Endodermal cell (in vitro differentiated cells): ENCODE measurements around the gene PIK3R2. TPM values are rescaled to one million over a fixed set of nuclear protein-coding genes. Genes with fewer than 3 reads are reported as not detected.

Experiments
- DNase-seq: peaks from one replicate; pipeline ENCODE4 v3.0.0-alpha.2; 2017
- H3K27ac ChIP-seq: 2 replicates; pipeline ENCODE4 v1.5.1; 2013; ENCODE audit warnings: mild to moderate bottlenecking, low read depth, low read length, moderate library complexity
- H3K27me3 ChIP-seq: 2 replicates; pipeline ENCODE4 v1.6.1; 2013; ENCODE audit warnings: mild to moderate bottlenecking, low read length, moderate library complexity; ENCODE audit not compliant: insufficient read depth, control insufficient read depth, poor library complexity, severe bottlenecking
- H3K36me3 ChIP-seq: 2 replicates; pipeline ENCODE4 v1.7.0; 2013; ENCODE audit warnings: mild to moderate bottlenecking, low read length, moderate library complexity; ENCODE audit not compliant: control insufficient read depth, insufficient read depth
- H3K4me1 ChIP-seq: one replicate; pipeline ENCODE4 v1.7.0; 2013; ENCODE audit warnings: low read length; ENCODE audit not compliant: control insufficient read depth, insufficient read depth
- H3K4me3 ChIP-seq: 2 replicates; pipeline ENCODE4 v1.5.1; 2013; ENCODE audit warnings: mild to moderate bottlenecking, low read length, moderate library complexity
- H3K9ac ChIP-seq: 2 replicates; pipeline ENCODE4 v1.6.1; 2013; ENCODE audit warnings: mild to moderate bottlenecking, low read length, moderate library complexity; ENCODE audit not compliant: poor library complexity, severe bottlenecking; ENCODE audit errors: extremely low read depth
- H3K9me3 ChIP-seq: 2 replicates; pipeline ENCODE4 v1.6.1; 2013; ENCODE audit warnings: mild to moderate bottlenecking, low read length, moderate library complexity; ENCODE audit not compliant: control insufficient read depth
- H3K27ac Mint-ChIP-seq: 2 replicates; pipeline ENCODE4 v1.8.0; 2020; ENCODE audit warnings: mixed read lengths
- H3K27me3 Mint-ChIP-seq: 2 replicates; pipeline ENCODE4 v1.8.0; 2021; ENCODE audit warnings: mild to moderate bottlenecking, mixed read lengths; ENCODE audit not compliant: insufficient read depth
- H3K36me3 Mint-ChIP-seq: 2 replicates; pipeline ENCODE4 v1.8.0; 2020; ENCODE audit warnings: low read depth, mixed read lengths
- H3K4me1 Mint-ChIP-seq: 2 replicates; pipeline ENCODE4 v1.8.0; 2020; ENCODE audit warnings: mixed read lengths
- H3K4me3 Mint-ChIP-seq: 2 replicates; pipeline ENCODE4 v1.8.0; 2020; ENCODE audit warnings: mild to moderate bottlenecking, moderate library complexity, mixed read lengths
- H3K9me3 Mint-ChIP-seq: 2 replicates; pipeline ENCODE4 v1.8.0; 2020; ENCODE audit warnings: mild to moderate bottlenecking, mixed read lengths
- CTCF ChIP-seq: fragments of 200-600 bp; sonication (generic); conservative IDR thresholded peaks from 2 replicates; pipeline ENCODE4 v1.5.0; 2021; ENCODE audit warnings: antibody characterized with exemption, mild to moderate bottlenecking
- WGBS, 2 experiments: methylation state at CpG; one replicate each; pipeline versions ENCODE4 v1.1.5 to v1.1.7; 2013; ENCODE audit warnings: missing lambda C conversion rate in 2 of 2, mixed read lengths in 1 of 2; ENCODE audit not compliant: insufficient coverage in 1 of 2, insufficient read length in 1 of 2; 5-methylcytosine and 5-hydroxymethylcytosine counted together
- total RNA-seq, 2 donors: library from RNA; stranded (reverse); fragmentation: NEBNext Ultra II Directional in 1 of 2; extraction: Animal tissue kit (Norgen Biotek cat#: 25700) in 1 of 2; gene quantifications; 2 replicates in 1 of 2; 3 replicates in 1 of 2; pipeline ENCODE4 v1.2.1, GENCODE V29; 2021

PIK3R2 gene
- total RNA-seq, 2 donors from 2014 or later, result 52.9 to 58.8 TPM

DNA sequence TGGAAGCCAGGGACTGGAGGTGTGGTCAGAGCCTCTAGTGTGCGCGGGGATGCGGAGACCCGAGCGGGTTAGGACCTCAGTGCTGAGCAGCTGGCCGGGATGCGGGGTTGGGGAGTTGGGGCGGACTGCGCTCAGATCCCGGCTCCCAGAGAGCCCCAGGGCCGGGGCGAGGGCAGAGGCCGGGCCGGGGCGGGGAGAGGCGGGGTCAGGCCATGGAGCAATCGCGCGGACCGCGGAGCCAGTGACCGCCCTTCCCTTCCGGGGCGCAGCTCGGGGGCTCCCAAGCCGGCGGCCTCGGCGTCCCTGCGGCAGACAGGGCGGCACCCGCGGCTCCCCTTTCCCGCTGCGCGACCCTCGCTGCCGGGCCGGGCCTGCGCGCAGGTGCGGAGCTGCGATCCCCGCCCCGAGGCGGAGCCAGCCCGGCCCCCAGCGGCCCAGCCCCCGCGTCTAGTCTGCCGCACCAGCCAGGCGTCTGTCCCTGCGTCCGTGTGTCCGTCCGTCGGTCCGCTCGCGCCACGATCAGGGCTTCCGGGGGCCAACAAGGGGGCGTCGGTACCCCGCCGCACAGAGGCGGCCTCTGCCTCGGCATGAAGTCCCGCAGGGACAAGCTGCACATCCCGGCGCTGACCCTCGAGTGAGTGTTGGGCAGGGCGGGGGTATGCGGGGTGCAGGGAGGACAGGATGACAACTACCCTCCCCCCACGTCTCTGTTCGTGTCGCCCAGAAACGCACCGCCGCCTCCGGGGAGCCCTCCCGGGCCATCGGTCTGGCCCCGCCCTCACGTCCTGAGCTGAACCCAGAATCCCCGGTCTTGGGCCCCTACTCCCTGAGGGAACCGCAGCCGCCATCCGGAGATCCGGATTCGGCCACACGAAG is 43.0 kb upstream of the PIK3R2 start:
- H3K27me3 ChIP-seq, result peaks cover 10% of the 10 kb centered on the region
- H3K9me3 ChIP-seq, result no peaks in the 10 kb centered on the region
- no peaks in the 10 kb centered on the region for H3K36me3 ChIP-seq
- WGBS, 2 experiments, result 1 to 2% methylated on average over 36 to 92 of the region's 92 CpGs
- Mint-ChIP-seq H3K4me3 (peak overlapping the region; percentile 66), H3K27ac (no peak overlapping the region), H3K4me1 (peaks cover 12% of the 10 kb centered on the region), H3K36me3 (peaks cover 2% of the 10 kb centered on the region), H3K27me3 (peaks cover 27% of the 10 kb centered on the region), H3K9me3 (no peaks in the 10 kb centered on the region)
- peak overlapping the region; percentile 20 for H3K9ac ChIP-seq
- DNase-seq, result peak; percentile 78
- H3K4me3 ChIP-seq, result peak overlapping the region; percentile 80
- H3K27ac ChIP-seq, result no peak overlapping the region
- H3K4me1 ChIP-seq, result peaks cover 9% of the 10 kb centered on the region
- TF ChIP-seq CTCF, result no peak

- no peak overlapping the region for H3K27ac Mint-ChIP-seq
- peaks cover 12% of the 10 kb centered on the region for H3K4me1 Mint-ChIP-seq
- peaks cover 10% of the 10 kb centered on the region for H3K27me3 ChIP-seq
- H3K27me3 Mint-ChIP-seq, result peaks cover 27% of the 10 kb centered on the region
- no peak for DNase-seq
- H3K9me3 Mint-ChIP-seq, result no peaks in the 10 kb centered on the region
- WGBS, 2 experiments, result 54 to 64% methylated on average over 15 to 22 of the region's 22 CpGs
- H3K4me1 ChIP-seq, result peaks cover 9% of the 10 kb centered on the region
- H3K9me3 ChIP-seq, result no peaks in the 10 kb centered on the region
- H3K36me3 ChIP-seq, result no peaks in the 10 kb centered on the region
- H3K4me3 ChIP-seq, result peak overlapping the region; percentile 80
- peak overlapping the region; percentile 66 for H3K4me3 Mint-ChIP-seq
- H3K27ac ChIP-seq, result no peak overlapping the region
- H3K36me3 Mint-ChIP-seq, result peaks cover 6% of the 10 kb centered on the region
- peak overlapping the region; percentile 20 for H3K9ac ChIP-seq
- TF ChIP-seq CTCF, result no peak
Observed at GRCh38 chr19:18110609-18111232, 42.2 kb upstream of the PIK3R2 start.

- Histone ChIP-seq H3K4me3 (no peak overlapping the region), H3K4me1 (peaks cover 9% of the 10 kb centered on the region), H3K9me3 (no peaks in the 10 kb centered on the region), H3K9ac (no peak overlapping the region), H3K27me3 (peaks cover 10% of the 10 kb centered on the region), H3K36me3 (no peaks in the 10 kb centered on the region), H3K27ac (no peak overlapping the region)
- Mint-ChIP-seq H3K4me3 (no peak overlapping the region), H3K9me3 (no peaks in the 10 kb centered on the region), H3K27me3 (peaks cover 22% of the 10 kb centered on the region), H3K36me3 (peaks cover 6% of the 10 kb centered on the region), H3K4me1 (peaks cover 17% of the 10 kb centered on the region), H3K27ac (no peak overlapping the region)
- whole genome bisulfite sequencing, 2 experiments, result 33 to 44% methylated on average over 4 to 9 of the region's 9 CpGs
- peak; percentile 97 for DNase-seq
- peak; percentile 95 for TF ChIP-seq CTCF
Observed at GRCh38 chr19:18112989-18113478, 39.9 kb upstream of the PIK3R2 start.
